Measurements from ENCODE around the gene NSFL1C. TPM values are rescaled to one million over a fixed set of nuclear protein-coding genes. Genes with fewer than 3 reads are reported as not detected.

Gene NSFL1C
- polyA plus RNA-seq, 1 donor (not counting 4 experiments of a cell fraction or from before 2014, with no cell fraction given), result 38.8 TPM

DNA sequence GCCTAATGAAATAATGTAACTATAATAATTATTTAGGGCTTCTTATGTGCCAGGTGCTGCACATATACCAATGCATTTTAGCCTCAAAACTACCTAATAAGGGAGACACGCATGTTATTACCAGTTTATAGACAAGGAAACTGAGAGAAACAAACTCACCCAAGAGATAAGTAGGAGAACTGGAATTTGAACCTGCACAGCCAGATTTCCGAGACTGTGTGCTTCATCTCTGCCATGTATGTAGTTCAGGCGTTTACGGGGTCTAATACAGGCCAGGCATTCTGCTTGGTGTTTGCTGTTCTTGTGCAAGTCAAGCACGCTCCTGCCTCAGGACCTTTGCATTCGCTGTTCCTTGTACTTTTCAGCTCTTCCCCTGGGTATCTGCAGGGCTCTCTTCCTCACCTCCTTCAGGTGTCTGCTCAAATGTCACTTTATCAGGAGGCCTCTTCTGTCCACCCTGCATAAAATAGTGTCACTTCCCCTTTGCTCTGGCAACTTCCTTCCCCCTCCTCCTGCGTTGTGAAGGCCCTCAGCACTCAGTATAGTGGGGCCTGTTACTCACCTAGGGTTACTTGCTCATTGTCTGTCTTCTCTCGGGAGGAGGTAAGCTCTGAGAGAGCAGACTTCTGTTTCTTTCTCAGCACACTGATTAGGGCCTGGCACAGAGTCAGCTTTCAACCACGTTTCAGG is 6.1 kb upstream of the NSFL1C start:
- no peak for FAIRE-seq
- Histone ChIP-seq H3K27me3 (ENCODE audit: control insufficient read depth, extremely low read depth, insufficient read depth, low read length) (no peaks in the 10 kb centered on the region), H4K20me1 (ENCODE audit: control insufficient read depth, extremely low read depth, insufficient read depth, low read length) (no peaks in the 10 kb centered on the region), H2AFZ (ENCODE audit: control insufficient read depth, low read length) (no peak overlapping the region), H3K9me1 (ENCODE audit: control insufficient read depth, extremely low read depth, insufficient read depth, low read length) (no peaks in the 10 kb centered on the region), H3K9me3 (ENCODE audit: control insufficient read depth, low read depth, low read length) (no peaks in the 10 kb centered on the region), H3K79me2 (ENCODE audit: control insufficient read depth, insufficient read depth, low read length) (peaks cover 2% of the 10 kb centered on the region), H3K4me1 (ENCODE audit: control insufficient read depth, extremely low read depth, insufficient read depth, low read length) (peaks cover 30% of the 10 kb centered on the region), H3K9ac (ENCODE audit: control insufficient read depth, extremely low read depth, insufficient read depth, low read length) (no peak overlapping the region), H3K27ac (ENCODE audit: control insufficient read depth, insufficient read depth, low read length) (no peak overlapping the region), H3K4me2 (ENCODE audit: control insufficient read depth, extremely low read depth, insufficient read depth, low read depth, low read length) (no peak overlapping the region), H3K4me3 (ENCODE audit: control insufficient read depth in 2 of 3, extremely low read depth in 1 of 3, insufficient read depth in 2 of 3, low read depth in 1 of 3, low read length in 3 of 3) (no peak overlapping the region), H3K36me3 (ENCODE audit: control insufficient read depth in 2 of 2, extremely low read depth in 1 of 2, insufficient read depth in 2 of 2, low read length in 2 of 2) (no peaks in the 10 kb centered on the region)
- dilution Hi-C loops (cut with MboI; ENCODE audit: extremely low pct_ligation_motif_present, low sequenced_read_pairs), result no loop called here
- TF ChIP-seq, protein P1, sequence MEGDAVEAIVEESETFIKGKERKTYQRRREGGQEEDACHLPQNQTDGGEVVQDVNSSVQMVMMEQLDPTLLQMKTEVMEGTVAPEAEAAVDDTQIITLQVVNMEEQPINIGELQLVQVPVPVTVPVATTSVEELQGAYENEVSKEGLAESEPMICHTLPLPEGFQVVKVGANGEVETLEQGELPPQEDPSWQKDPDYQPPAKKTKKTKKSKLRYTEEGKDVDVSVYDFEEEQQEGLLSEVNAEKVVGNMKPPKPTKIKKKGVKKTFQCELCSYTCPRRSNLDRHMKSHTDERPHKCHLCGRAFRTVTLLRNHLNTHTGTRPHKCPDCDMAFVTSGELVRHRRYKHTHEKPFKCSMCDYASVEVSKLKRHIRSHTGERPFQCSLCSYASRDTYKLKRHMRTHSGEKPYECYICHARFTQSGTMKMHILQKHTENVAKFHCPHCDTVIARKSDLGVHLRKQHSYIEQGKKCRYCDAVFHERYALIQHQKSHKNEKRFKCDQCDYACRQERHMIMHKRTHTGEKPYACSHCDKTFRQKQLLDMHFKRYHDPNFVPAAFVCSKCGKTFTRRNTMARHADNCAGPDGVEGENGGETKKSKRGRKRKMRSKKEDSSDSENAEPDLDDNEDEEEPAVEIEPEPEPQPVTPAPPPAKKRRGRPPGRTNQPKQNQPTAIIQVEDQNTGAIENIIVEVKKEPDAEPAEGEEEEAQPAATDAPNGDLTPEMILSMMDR (optimal IDR thresholded peaks at IDR 0.05 in 1 of 3, IDR thresholded peaks at IDR 0.05 in 1 of 3, conservative IDR thresholded peaks at IDR 0.05 in 1 of 3; ENCODE audit: extremely low read depth in 1 of 3, insufficient read depth in 2 of 3, low read length in 3 of 3), result no peak
- TF ChIP-seq EZH2 (IDR thresholded peaks at IDR 0.05; ENCODE audit: low read length), result no peak
- DNase-seq (ENCODE audit: low read depth, low spot score), result no peak

DNA sequence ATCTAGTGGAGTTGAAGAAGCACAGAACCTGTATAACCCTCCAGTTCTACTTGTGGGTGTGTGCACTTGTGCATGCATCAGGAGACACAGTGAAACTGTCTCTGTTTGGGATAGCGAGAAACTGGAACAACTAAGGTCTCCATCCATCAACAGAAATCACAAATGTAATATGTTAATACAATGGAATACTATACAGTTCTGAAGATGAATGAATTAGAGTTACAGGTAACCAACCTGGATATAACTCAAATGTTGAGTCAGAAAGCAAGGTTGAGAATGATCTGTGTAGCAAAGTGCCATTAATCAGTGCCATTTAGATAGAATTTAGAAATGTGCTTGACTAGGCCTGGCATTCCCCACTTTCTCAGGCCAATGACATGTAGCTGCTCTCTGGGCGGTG is 4.6 kb upstream of the NSFL1C start:
- Histone ChIP-seq H3K4me1 (ENCODE audit: control insufficient read depth, extremely low read depth, insufficient read depth, low read length) (peaks cover 23% of the 10 kb centered on the region), H3K4me3 (ENCODE audit: control insufficient read depth in 2 of 3, extremely low read depth in 1 of 3, insufficient read depth in 2 of 3, low read depth in 1 of 3, low read length in 3 of 3) (no peak overlapping the region), H3K9ac (ENCODE audit: control insufficient read depth, extremely low read depth, insufficient read depth, low read length) (no peak overlapping the region), H3K9me3 (ENCODE audit: control insufficient read depth, low read depth, low read length) (no peaks in the 10 kb centered on the region), H4K20me1 (ENCODE audit: control insufficient read depth, extremely low read depth, insufficient read depth, low read length) (no peaks in the 10 kb centered on the region), H3K79me2 (ENCODE audit: control insufficient read depth, insufficient read depth, low read length) (peaks cover 2% of the 10 kb centered on the region), H2AFZ (ENCODE audit: control insufficient read depth, low read length) (no peak overlapping the region), H3K4me2 (ENCODE audit: control insufficient read depth, extremely low read depth, insufficient read depth, low read depth, low read length) (no peak overlapping the region), H3K9me1 (ENCODE audit: control insufficient read depth, extremely low read depth, insufficient read depth, low read length) (no peaks in the 10 kb centered on the region), H3K27me3 (ENCODE audit: control insufficient read depth, extremely low read depth, insufficient read depth, low read length) (no peaks in the 10 kb centered on the region), H3K36me3 (ENCODE audit: control insufficient read depth in 2 of 2, extremely low read depth in 1 of 2, insufficient read depth in 2 of 2, low read length in 2 of 2) (no peaks in the 10 kb centered on the region), H3K27ac (ENCODE audit: control insufficient read depth, insufficient read depth, low read length) (peak overlapping the region; percentile 56)
- dilution Hi-C loops (cut with MboI; ENCODE audit: extremely low pct_ligation_motif_present, low sequenced_read_pairs), result no loop called here
- TF ChIP-seq, protein P1 (optimal IDR thresholded peaks at IDR 0.05 in 1 of 3, IDR thresholded peaks at IDR 0.05 in 1 of 3, conservative IDR thresholded peaks at IDR 0.05 in 1 of 3; ENCODE audit: extremely low read depth in 1 of 3, insufficient read depth in 2 of 3, low read length in 3 of 3), result no peak
- FAIRE-seq (no peak), DNase-seq (ENCODE audit: low read depth, low spot score) (no peak)
